ENCODE results near the gene PRKCH.
"Not testable (repeated sequence)": the region's sequence is repeated elsewhere in the genome, so short reads cannot be mapped to it uniquely, and the experiment has no call there.

The PRKCH gene

DNA sequence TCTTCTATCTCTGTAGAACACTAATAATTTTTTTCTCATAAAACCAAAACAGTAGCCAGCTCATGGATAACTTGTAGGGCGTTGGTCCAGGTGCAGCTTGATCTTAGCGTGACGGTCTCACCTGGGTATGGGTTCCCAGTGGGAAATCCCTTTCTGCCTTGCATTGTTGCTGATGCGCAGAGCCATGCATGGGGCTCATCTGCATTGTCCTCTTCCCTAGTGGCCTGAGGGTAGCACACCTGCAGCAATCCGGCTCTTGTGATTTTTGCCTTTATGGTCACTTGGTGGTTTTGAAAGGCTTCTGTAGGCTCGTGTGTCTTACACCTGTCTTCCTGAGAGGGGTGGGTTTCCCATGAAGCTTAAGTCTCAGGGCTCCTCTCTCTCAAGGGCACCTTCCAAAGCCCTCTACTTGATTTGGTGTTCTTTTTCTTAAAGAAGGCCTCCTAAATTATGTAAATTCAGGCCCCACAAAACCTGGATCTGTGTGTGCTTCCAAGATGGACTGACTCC lies 130.6 kb downstream of the PRKCH start:
- H3K36me3 Mint-ChIP-seq = peaks cover 57% of the 10 kb centered on the region
- H3K4me1 Mint-ChIP-seq = peaks cover 98% of the 10 kb centered on the region
- peak overlapping the region; percentile 96 for H3K27ac Mint-ChIP-seq
- H3K4me3 Mint-ChIP-seq = peak overlapping the region; percentile 76
- H3K9me3 Mint-ChIP-seq = no peaks in the 10 kb centered on the region
- H3K27me3 Mint-ChIP-seq = no peaks in the 10 kb centered on the region

DNA sequence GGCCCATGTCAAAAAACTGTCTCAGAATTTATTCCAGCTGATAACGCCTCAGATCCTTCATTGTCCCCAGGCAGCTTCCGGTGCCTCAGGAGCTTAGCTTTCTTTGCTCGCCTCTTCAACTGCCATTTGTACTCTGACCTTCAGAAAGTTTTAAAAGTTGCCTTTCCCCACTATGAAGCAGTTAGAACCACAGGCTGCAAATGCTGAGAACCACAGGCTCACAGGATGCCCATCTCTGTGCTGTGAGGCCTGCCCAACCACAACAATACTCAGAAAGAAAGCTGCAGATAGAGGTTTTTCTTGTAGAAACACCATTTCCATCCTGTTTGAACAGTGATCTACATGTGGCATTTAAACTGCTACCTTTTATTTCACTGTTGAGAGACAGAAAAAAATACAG lies 131.1 kb downstream of the PRKCH start:
- peak overlapping the region; percentile 96 for H3K27ac Mint-ChIP-seq
- H3K27me3 Mint-ChIP-seq = no peaks in the 10 kb centered on the region
- peak overlapping the region; percentile 76 for H3K4me3 Mint-ChIP-seq
- peaks cover 98% of the 10 kb centered on the region for H3K4me1 Mint-ChIP-seq
- peaks cover 57% of the 10 kb centered on the region for H3K36me3 Mint-ChIP-seq
- no peaks in the 10 kb centered on the region for H3K9me3 Mint-ChIP-seq

DNA sequence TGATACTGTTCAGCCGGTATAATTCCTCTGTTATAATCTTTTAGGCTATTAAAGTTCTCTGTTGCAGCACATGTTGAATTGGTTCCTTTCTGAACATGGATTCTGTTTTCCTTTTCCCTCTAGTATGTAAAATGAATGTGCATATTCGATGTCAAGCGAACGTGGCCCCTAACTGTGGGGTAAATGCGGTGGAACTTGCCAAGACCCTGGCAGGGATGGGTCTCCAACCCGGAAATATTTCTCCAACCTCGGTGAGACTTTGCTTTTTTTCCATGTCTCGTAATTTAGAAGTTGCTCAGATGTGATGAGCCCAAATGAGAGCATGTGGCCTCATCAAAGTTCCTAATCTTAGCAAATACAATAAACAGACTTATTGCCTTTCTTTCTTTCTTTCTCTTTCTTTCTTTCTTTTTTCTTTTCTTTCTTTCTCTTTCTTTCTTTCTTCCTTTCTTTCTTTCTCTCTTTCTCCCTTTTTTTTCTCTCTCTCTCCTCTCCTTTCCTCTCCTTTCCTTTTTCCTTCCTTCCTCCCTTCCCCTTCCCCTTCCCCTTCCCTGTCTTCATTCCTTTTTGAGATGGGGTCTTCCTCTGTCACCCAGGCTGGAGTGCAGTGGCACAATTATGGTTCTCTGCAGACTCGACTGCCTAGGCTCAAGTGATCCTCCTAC lies 131.9 kb downstream of the PRKCH start:
- Mint-ChIP-seq H3K9me3 (no peaks in the 10 kb centered on the region), H3K4me1 (peaks cover 98% of the 10 kb centered on the region), H3K36me3 (peaks cover 60% of the 10 kb centered on the region), H3K4me3 (peak overlapping the region; percentile 76), H3K27me3 (no peaks in the 10 kb centered on the region), H3K27ac (peak overlapping the region; percentile 96)

DNA sequence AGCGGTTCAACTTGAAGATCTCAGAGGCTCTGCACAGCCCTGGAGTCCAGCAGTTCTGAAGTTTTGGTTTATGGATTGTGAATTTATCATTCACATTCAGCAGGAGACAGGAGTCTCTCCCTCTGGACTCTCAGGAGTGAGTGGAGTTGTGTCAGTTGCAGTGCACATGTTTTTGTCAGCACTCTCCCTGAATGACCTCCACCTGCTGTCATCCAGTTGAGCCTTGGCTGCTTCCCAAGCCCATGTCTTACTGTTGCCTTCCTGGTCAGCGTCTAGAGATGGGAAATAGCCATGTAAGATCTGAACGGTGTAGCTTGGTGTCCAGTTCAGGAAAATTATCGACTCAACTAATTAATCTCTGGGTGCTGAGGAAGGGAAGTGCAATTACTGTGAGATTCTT lies 133.2 kb downstream of the PRKCH start:
- H3K27me3 Mint-ChIP-seq = no peaks in the 10 kb centered on the region
- peaks cover 68% of the 10 kb centered on the region for H3K36me3 Mint-ChIP-seq
- peak overlapping the region; percentile 30 for H3K4me3 Mint-ChIP-seq
- H3K4me1 Mint-ChIP-seq = peaks cover 93% of the 10 kb centered on the region
- H3K9me3 Mint-ChIP-seq = no peaks in the 10 kb centered on the region
- H3K27ac Mint-ChIP-seq = peak overlapping the region; percentile 96

DNA sequence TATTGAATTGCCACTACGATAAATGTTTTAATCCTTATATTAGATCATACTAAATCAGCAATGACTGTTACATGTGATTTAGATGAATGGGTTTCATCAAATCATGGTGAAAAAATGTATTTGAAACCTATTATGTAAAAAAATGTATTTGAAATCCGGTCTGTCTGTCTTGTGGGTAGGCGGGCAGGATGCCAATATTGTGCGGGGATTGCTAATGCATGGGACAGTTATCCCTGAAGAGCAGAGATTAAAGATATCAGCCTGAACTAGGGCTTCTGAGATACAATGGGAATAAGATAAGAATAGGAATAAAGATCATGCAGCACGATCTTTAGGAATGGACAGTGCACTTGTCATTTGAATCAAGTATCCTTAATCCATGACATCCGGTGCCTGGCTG lies 134.0 kb downstream of the PRKCH start:
- Mint-ChIP-seq H3K27ac (peak overlapping the region; percentile 95), H3K36me3 (peaks cover 64% of the 10 kb centered on the region), H3K4me1 (peaks cover 87% of the 10 kb centered on the region), H3K9me3 (no peaks in the 10 kb centered on the region), H3K4me3 (peak overlapping the region; percentile 60), H3K27me3 (no peaks in the 10 kb centered on the region)

DNA sequence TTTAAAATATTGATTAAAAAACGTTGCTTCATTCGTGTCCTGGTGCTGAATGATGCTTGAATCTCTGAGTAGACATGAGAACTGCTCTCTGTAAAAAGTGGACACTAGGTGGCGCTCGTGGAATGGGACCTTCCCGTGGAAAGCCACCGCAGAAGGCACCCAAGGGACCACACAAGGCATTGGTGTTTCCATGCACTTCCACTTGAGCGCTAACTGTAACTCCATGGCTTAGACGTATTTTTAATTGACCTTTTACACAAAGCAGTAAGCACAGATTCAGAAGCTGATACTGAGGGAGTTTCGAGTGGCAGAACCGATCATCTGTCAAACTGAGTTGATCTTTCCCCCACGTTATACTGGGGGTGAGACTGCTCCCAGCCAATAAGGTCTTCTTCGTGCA lies 135.3 kb downstream of the PRKCH start:
- Mint-ChIP-seq H3K36me3 (peaks cover 58% of the 10 kb centered on the region), H3K27ac (peak overlapping the region; percentile 63), H3K4me1 (peaks cover 86% of the 10 kb centered on the region), H3K4me3 (no peak overlapping the region), H3K9me3 (no peaks in the 10 kb centered on the region), H3K27me3 (no peaks in the 10 kb centered on the region)

DNA sequence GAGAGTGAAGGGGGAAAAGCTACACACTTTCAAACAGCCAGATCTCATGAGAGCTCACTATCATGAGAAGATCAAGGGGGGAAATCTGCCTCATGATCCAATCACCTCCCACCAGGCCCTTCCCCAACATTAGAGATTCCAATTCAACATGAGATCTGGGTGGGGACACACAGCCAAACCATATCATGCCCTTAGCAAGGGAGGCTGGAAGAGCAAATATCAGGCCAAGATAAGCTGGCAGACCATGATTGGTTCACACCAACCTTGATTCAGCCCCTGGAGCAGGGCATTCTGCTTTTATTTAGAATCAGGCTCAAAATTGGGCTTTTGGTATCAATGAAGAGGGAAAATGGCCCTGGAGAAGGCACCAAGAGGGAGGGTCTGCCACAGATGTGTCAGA lies 137.4 kb downstream of the PRKCH start:
- Mint-ChIP-seq H3K27me3 (no peaks in the 10 kb centered on the region), H3K4me3 (no peak overlapping the region), H3K9me3 (no peaks in the 10 kb centered on the region), H3K36me3 (peaks cover 44% of the 10 kb centered on the region), H3K4me1 (peaks cover 81% of the 10 kb centered on the region), H3K27ac (peak overlapping the region; percentile 76)

DNA sequence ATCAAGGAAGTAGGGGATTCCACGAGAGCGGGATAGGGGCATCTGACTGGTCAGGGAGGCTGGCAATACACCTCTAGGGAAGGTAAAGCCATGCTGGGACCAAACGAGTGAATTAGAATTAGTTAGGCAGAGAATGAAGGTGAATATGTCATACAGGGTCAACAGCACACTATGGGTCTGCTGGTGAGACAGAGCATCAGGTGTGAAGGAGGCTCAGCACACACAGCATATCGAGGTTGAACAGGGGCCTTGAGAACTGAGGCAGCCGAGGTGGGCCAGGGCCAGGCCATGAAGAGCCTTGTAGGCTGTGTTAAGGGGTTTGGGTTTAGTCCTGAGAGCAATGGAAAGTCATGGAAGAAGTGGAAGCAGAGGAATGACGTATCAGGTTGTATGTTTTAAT lies 137.8 kb downstream of the PRKCH start:
- Mint-ChIP-seq H3K27ac (peak overlapping the region; percentile 76), H3K9me3 (no peaks in the 10 kb centered on the region), H3K36me3 (peaks cover 47% of the 10 kb centered on the region), H3K27me3 (no peaks in the 10 kb centered on the region), H3K4me1 (peaks cover 80% of the 10 kb centered on the region), H3K4me3 (no peak overlapping the region)

DNA sequence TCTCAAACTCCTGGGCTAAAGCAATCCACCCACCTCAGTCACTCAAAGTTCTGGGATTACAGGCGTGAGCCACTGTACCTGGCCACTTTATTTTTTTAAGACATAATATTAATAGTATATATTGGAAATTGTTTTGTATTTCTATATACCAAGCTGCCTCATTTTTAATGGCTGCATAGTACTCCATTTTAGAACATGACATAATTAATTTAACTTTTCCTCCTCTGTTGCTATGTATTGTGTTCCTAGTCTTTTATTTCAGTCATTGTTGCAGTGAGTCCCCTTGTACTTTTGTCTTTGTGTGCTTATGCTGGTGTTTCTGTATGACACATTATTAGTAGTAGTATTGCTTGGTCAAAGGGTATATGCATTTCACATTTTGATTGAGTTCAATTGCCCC lies 138.7 kb downstream of the PRKCH start:
- Mint-ChIP-seq H3K4me1 (peaks cover 80% of the 10 kb centered on the region), H3K9me3 (no peaks in the 10 kb centered on the region), H3K27ac (peak overlapping the region; percentile 73), H3K36me3 (peaks cover 51% of the 10 kb centered on the region), H3K27me3 (no peaks in the 10 kb centered on the region), H3K4me3 (no peak overlapping the region)

DNA sequence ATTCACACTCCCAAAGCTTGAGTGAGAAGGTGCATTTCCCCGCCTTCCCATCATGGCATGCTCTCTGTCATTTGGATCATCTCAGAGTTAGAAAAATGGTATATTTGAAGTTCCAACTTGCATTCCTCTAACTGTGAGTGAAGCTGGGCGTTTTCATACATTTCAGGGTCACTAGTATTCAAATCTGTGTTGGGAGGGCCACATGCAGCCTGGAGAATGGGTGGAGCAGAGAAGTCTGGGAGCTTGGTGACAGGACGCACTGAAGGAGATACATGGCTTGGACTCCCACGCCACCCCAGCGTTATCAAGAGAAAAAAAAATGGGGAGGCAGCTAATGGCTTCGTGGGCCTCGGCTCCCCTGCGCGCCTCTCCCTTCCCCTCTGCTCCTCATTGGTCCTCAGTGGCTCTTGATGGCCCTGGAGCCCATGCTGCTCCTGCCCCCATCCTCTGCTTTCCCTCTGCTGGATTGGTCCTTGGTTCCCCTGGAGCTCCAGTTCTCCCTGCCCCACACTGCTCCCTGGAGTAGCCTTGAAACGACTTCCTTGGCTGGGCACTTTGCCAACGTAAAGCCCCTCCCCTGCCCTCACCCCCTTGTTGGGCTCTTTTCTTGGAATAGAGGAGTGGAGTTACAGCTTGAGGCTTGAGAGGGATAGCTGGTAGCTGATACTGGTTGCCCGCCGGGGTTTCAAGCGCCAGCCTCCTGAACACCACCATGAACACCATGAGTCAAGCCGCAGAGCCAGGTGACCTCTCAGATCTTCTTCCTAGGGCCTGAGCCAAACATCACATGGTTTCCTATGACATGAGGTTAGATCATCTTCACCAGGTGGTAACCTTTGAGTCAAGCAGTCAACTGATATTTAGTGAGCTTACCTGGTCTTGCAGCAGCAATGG lies 139.6 kb downstream of the PRKCH start:
- H3K27ac Mint-ChIP-seq = peak overlapping the region; percentile 93
- H3K27me3 Mint-ChIP-seq = no peaks in the 10 kb centered on the region
- peaks cover 49% of the 10 kb centered on the region for H3K36me3 Mint-ChIP-seq
- H3K4me1 Mint-ChIP-seq = peaks cover 80% of the 10 kb centered on the region
- H3K4me3 Mint-ChIP-seq = peak overlapping the region; percentile 20
- H3K9me3 Mint-ChIP-seq = no peaks in the 10 kb centered on the region

DNA sequence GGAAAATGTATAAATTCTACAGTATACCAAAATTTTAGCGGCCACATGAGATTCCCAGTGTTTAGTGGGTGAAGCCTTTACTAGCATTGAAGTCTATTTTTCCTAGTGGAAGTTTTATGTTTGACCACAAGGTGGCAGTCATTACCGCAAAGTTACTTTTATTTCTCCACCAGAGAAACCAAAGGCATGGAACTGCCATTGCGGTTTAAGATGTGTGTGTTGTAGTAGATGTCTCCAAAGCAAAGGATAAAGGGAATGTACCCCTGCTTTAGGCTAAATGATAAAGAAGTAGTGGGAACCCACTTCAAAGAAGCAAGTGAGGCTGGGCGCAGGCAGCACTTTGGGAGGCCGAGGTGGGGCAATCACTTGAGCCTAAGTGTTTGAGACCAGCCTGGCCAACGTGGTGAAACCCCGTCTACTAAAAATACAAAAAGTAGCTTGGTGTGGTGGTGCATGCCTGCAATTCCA lies 140.5 kb downstream of the PRKCH start:
- H3K27me3 Mint-ChIP-seq = no peaks in the 10 kb centered on the region
- peaks cover 47% of the 10 kb centered on the region for H3K36me3 Mint-ChIP-seq

DNA sequence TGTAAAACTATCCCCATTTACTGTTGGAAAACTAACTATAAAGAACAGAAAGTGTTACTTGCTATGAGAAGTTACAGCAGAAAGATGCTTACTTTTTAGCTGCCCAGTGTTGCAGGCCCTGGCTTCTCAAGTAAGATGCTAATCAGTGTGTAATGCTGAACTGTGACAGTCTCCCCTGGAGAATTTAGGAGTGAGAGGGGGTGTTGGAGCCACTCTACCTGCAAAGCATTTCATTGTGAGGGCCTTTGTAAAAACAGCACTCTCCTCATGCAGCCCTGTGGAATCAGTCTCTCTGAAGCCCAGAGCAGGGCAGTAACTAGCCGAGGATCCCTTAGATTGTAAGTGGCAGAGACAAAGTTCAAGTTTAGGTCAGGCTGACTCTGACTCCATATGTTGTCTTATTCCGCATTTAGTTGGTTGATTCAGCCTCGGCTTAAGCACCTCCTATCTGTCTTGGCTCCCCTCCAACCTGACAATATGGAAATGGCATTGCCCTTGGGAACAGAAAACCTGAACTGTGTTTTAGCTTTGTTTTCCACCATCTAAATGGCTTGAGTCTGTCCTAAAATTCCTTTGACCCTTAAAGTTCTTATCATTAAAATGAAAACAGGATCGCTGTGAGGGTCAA lies 141.3 kb downstream of the PRKCH start:
- Mint-ChIP-seq H3K9me3 (no peaks in the 10 kb centered on the region), H3K4me1 (peaks cover 78% of the 10 kb centered on the region), H3K36me3 (peaks cover 44% of the 10 kb centered on the region), H3K27ac (peak overlapping the region; percentile 64), H3K27me3 (no peaks in the 10 kb centered on the region), H3K4me3 (no peak overlapping the region)

More for the DNA sequence above, 140.5 kb downstream of the PRKCH start:
- Mint-ChIP-seq H3K4me1 (peaks cover 78% of the 10 kb centered on the region), H3K4me3 (peak overlapping the region; percentile 43), H3K27ac (peak overlapping the region; percentile 93), H3K9me3 (no peaks in the 10 kb centered on the region)

DNA sequence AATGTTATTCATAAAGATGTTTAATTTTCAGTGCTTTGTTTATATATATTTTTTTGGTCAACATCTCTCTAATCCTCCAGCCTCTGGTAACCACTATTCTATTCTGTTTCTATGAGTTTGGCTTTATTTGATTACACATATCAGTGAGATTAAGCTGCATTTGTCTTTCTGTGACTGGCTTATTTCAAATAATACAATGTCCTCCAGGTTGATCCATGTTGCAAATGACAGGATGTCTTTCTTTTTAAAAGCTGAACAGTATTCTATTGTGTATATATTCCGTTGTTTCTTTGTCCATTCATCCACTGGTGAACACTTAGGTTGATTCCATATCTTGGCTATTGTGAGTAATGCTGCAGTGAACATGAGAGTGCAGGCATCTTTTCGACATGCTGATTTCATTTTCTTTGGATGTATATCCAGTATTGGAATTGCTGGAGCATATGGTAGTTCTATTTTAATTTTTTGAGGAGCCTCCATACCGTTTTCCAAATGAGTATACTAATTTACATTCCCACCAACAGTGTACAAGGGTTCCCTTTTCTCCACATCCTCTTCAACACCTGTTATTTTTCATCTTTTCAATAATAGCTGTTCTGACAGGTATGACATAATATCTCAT lies 142.4 kb downstream of the PRKCH start:
- Mint-ChIP-seq H3K27me3 (no peaks in the 10 kb centered on the region), H3K27ac (peak overlapping the region; percentile 60), H3K9me3 (no peaks in the 10 kb centered on the region), H3K4me1 (peaks cover 76% of the 10 kb centered on the region), H3K4me3 (no peak overlapping the region), H3K36me3 (peaks cover 39% of the 10 kb centered on the region)

DNA sequence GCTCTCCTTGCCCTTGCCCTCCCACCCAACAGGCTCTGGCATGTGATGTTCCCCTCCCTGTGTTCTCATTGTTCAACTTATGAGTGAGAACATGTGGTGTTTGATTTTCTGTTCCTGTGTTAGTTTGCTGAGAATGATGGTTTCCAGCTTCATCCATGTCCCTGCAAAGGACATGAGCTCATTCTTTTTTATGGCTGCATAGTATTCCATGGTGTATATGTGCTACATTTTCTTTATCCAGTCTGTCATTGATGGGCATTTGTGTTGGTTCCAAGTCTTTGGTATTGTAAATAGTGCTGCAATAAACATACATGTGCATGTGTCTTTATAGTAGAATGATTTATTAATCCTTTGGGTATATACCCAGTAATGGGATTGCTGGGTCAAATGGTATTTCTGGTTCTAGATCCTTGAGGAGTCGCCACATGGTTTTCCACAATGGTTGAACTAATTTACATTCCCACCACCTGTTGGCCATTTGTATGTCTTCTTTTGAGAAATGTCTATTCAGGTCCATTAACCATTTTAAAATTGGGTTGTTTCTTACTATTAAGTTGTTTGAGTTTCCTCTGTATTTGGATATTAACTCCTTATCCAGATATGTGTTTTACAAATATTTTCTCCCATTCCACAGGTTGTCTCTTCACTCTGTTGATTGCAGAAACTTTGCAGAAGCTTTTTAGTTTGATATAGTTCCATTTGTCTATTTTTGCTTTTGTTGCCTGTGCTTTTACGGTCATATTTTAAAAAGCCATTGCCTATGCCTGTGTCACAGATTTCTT lies 143.4 kb downstream of the PRKCH start:
- Mint-ChIP-seq H3K27ac (peak overlapping the region; percentile 66), H3K36me3 (peaks cover 36% of the 10 kb centered on the region), H3K4me1 (peaks cover 83% of the 10 kb centered on the region), H3K4me3 (peak overlapping the region; percentile 15)
- not testable (repeated sequence) for H3K27me3 Mint-ChIP-seq, H3K9me3 Mint-ChIP-seq

Measured in activated naive CD4-positive, alpha-beta T cell treated with anti-CD3 and anti-CD28 coated beads, Interleukin-2, amount 50 U/mL, for 24 hours (primary cell).